T47D (cell line): ENCODE results near the gene EPHA2.

Experiments
- DNase-seq, 2 experiments: peaks; one replicate each; pipeline versions ENCODE4 v3.0.0 to v3.0.0-alpha.2; 2011 to 2012; ENCODE audit warnings: low read depth in 1 of 2, low spot score in 1 of 2
- JUND ChIP-seq: IDR thresholded peaks from 2 replicates; pipeline ENCODE4 v1.6.1; 2012; ENCODE audit warnings: low read depth
- in situ Hi-C: cut with HindIII; loops from 2 replicates; pipeline ENCODE4 v1.10.0; 2016; ENCODE audit warnings: low sequenced_read_pairs, low pct_unique_long_range_greater_than_20kb

The EPHA2 gene

GRCh38 chr1:16130827-16131226, 25.0 kb downstream of the EPHA2 start:
- in situ Hi-C loops, result no loop called here
- TF ChIP-seq JUND, result no peak
- no peak for DNase-seq

DNA sequence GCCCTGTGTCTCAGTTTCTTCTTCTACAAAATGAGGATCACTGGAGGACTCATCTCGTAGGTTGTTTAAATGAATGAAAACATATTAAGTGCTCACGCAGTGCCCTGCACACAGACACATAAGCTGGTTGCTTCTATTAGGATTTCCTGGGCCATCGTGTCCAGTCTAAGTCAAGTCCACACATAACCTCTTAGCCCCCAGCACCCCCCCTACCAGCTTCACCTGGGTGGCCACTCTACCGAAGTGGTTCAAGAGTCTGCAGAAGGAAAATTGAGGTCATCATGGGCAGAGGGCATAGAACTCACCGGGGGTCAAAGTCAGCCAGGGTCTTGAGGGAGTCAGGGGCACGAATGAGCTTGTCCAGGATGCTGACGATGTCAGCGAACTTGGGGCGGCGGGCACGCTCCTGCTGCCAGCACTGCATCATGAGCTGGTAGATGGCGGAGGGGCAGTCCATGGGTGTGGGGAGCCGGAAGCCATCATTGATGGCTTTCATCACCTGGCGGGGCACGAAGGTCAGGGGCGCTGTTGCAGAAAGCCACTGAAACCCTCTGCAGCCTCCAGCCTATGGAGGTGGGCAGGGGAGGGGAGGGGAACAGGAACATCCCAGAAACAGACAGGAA, 25.8 kb downstream of the EPHA2 start:
- DNase-seq, result no peak
- no peak for TF ChIP-seq JUND
- in situ Hi-C loops, result no loop called here

GRCh38 chr1:16129316-16129715, 26.6 kb downstream of the EPHA2 start:
- in situ Hi-C loops, result no loop called here
- no peak for TF ChIP-seq JUND
- DNase-seq, result no peak

DNA sequence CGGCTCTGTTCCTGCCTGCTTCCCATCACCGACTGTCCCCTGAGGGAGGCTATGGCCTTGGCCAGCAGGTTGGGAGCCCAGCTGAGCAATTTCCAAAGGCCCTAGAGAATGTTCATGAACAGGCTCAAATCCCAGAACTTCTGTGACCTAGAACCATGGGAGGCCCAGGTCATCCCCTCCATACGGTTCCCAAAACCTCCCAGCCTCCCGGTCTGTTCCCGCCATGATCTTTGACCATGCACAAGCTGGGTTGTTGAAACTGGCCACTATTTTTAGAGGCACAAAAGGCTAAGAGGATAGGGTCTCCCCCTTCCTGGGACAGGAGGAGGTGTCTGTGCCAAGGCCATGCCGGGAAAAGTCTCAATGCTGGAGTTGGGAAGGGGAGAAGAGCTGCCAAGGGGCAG, 27.5 kb downstream of the EPHA2 start:
- no peak for DNase-seq
- in situ Hi-C loops, result no loop called here
- TF ChIP-seq JUND, result no peak

GRCh38 chr1:16127676-16128337, 28.1 kb downstream of the EPHA2 start:
- in situ Hi-C loops, result no loop called here
- no peak for TF ChIP-seq JUND

GRCh38 chr1:16126743-16127515, 28.9 kb downstream of the EPHA2 start:
- no peak for DNase-seq
- TF ChIP-seq JUND, result no peak
- in situ Hi-C loops, result no loop called here

More at GRCh38 chr1:16127676-16128337, 28.1 kb downstream of the EPHA2 start:
- no peak for DNase-seq

GRCh38 chr1:16126160-16126559, 29.7 kb downstream of the EPHA2 start:
- in situ Hi-C loops, result no loop called here
- no peak for DNase-seq
- TF ChIP-seq JUND, result no peak

DNA sequence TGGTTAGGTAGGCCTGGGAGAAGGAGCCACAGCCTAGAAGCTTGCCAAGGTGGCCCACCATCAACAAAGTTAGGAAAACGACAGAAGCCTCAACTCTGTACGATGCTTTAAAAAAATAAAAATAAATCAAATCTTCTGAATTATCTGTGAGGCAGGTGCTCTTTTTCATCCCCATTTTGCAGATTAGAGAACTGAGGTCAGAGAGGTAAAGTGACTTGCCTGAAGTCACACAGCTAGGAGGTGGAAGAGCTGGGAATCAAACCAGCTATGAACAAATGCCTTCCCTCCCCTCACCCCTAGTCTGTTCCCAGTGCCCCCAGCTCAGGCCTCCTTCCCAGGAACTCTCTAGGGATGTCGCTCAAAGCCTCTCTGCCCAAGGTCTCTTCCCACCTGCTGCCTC, 30.4 kb downstream of the EPHA2 start:
- DNase-seq, result no peak
- no peak for TF ChIP-seq JUND
- in situ Hi-C loops, result no loop called here

- TF ChIP-seq JUND, result no peak
- in situ Hi-C loops, result no loop called here
- no peak for DNase-seq
These were observed 30.8 kb downstream of the EPHA2 start for GRCh38 chr1:16125088-16125470.

- no peak for DNase-seq
- TF ChIP-seq JUND, result no peak
- in situ Hi-C loops, result no loop called here
These were observed 31.3 kb downstream of the EPHA2 start for GRCh38 chr1:16124377-16125087.

GRCh38 chr1:16122916-16123315, 33.0 kb downstream of the EPHA2 start:
- no peak for DNase-seq
- TF ChIP-seq JUND, result no peak
- in situ Hi-C loops, result no loop called here

DNA sequence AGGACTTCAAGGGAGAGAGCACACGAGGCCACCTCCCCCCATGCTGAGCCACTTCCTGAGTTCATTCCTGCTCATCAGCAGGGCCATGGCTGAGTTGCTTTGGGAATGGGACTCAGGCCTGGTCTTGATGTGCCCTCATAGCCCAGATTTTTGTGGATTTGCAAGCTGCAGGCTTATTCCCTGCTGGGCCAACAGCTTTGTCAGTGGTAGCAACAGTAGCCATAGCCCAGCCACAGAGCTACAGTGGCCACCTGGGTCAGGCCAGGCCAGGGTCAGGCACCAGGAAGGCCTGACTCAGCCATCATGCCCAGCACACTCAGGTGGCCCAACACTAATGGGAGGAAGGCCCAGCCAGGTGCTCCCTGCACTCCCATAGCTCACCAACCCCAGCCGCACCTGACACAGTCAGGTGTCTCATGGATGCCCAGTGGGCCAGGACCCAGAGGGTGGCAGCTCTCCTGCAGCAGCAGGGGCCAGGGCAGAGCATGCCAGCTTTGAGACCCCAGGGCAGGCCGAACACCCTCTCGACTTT, 33.5 kb downstream of the EPHA2 start:
- DNase-seq, result no peak
- in situ Hi-C loops, result no loop called here
- no peak for TF ChIP-seq JUND
